H1 (cell line): Measurements from ENCODE around the gene IL16. TPM values are rescaled to one million over a fixed set of nuclear protein-coding genes. Genes with fewer than 3 reads are reported as not detected.

Source experiments
- CTCF ChIA-PET: fragments of 300-600 bp; sonication (Branson Sonifier 250); formaldehyde crosslinking; loops from one replicate; lab custom pipeline; 2021; ENCODE audit not compliant: partially characterized antibody; lab: Charles Lee
- POLR2A ChIA-PET: fragments of 300-600 bp; sonication (Branson Sonifier 250); formaldehyde crosslinking; loops from one replicate; lab custom pipeline; 2021; ENCODE audit warnings: inconsistent platforms; ENCODE audit not compliant: partially characterized antibody; lab: Charles Lee
- DNase-seq, 2 experiments: peaks; one replicate each; pipeline versions ENCODE4 v3.0.0 to v3.0.0-alpha.2; 2010 to 2022; ENCODE audit warnings: low spot score in 2 of 2, low read depth in 1 of 2, mixed read lengths in 1 of 2
- FAIRE-seq: peaks from 2 replicates; lab custom pipeline; 2011; peaks lifted over from hg19 to GRCh38; lab: Jason Lieb, UNC
- H2AFZ ChIP-seq: 2 replicates; pipeline ENCODE4 v1.8.1; 2012; ENCODE audit warnings: low read length, inconsistent platforms
- H2AK5ac ChIP-seq: 2 replicates; pipeline ENCODE4 v1.6.1; 2013; ENCODE audit warnings: low read depth, low read length
- H2BK120ac ChIP-seq: replicated peaks from 2 replicates; pipeline ENCODE3; 2013; ENCODE audit warnings: low read depth, low read length, inconsistent platforms
- H2BK12ac ChIP-seq: 2 replicates; pipeline ENCODE4 v1.6.1; 2013; ENCODE audit warnings: low read depth, low read length
- H2BK15ac ChIP-seq: 2 replicates; pipeline ENCODE4 v1.6.1; 2013; ENCODE audit warnings: low read length
- H2BK20ac ChIP-seq: 2 replicates; pipeline ENCODE4 v1.6.1; 2013; ENCODE audit warnings: low read length
- H2BK5ac ChIP-seq: 2 replicates; pipeline ENCODE4 v1.6.1; 2013; ENCODE audit warnings: low read depth, low read length
- H3K14ac ChIP-seq: 2 replicates; pipeline ENCODE4 v1.6.1; 2013; ENCODE audit warnings: inconsistent platforms; ENCODE audit not compliant: insufficient read length
- H3K18ac ChIP-seq: 2 replicates; pipeline ENCODE4 v1.6.1; 2013; ENCODE audit warnings: low read length; ENCODE audit errors: extremely low read depth
- H3K23ac ChIP-seq: 2 replicates; pipeline ENCODE4 v1.6.1; 2013; ENCODE audit warnings: inconsistent platforms; ENCODE audit not compliant: insufficient read length
- H3K23me2 ChIP-seq: 2 replicates; pipeline ENCODE4 v1.6.1; 2013; ENCODE audit warnings: low read depth, low read length
- H3K27ac ChIP-seq: 2 replicates; pipeline ENCODE4 v1.6.1; 2011; ENCODE audit warnings: low read depth, low read length, inconsistent platforms
- H3K27me3 ChIP-seq, 4 experiments: replicated peaks in 1 of 4; 1 replicate in 1 of 4; 2 replicates in 3 of 4; pipeline versions ENCODE4 v1.6.1 to v1.8.1; 2011 to 2013; ENCODE audit warnings: low read length in 3 of 4, mild to moderate bottlenecking in 3 of 4, inconsistent platforms in 2 of 4, mixed read lengths in 2 of 4, moderate library complexity in 1 of 4; ENCODE audit not compliant: control insufficient read depth in 3 of 4, insufficient read depth in 3 of 4; ENCODE audit errors: extremely low read depth in 1 of 4
- H3K36me3 ChIP-seq, 4 experiments: 2 replicates each; pipeline versions ENCODE4 v1.6.1 to v1.8.1; 2011 to 2013; ENCODE audit warnings: mild to moderate bottlenecking in 4 of 4, low read length in 3 of 4, moderate library complexity in 2 of 4, control low read depth in 1 of 4, inconsistent platforms in 1 of 4; ENCODE audit not compliant: insufficient read depth in 4 of 4, control insufficient read depth in 2 of 4
- H3K4ac ChIP-seq: replicated peaks from 2 replicates; pipeline ENCODE3; 2013; ENCODE audit warnings: low read length, low read depth, mixed read lengths, inconsistent platforms; ENCODE audit not compliant: insufficient read length
- H3K4me1 ChIP-seq, 4 experiments: replicated peaks in 1 of 4; 1 replicate in 1 of 4; 2 replicates in 3 of 4; pipeline versions ENCODE4 v1.6.1 to v1.8.1; 2011 to 2013; ENCODE audit warnings: low read length in 3 of 4, inconsistent platforms in 2 of 4, mixed read lengths in 1 of 4; ENCODE audit not compliant: insufficient read depth in 4 of 4, control insufficient read depth in 3 of 4
- H3K4me2 ChIP-seq, 2 experiments: 2 replicates each; pipeline versions ENCODE4 v1.6.1 to v1.8.1; 2011 to 2013; ENCODE audit warnings: low read depth in 2 of 2, low read length in 2 of 2, control low read depth in 1 of 2, inconsistent platforms in 1 of 2, mild to moderate bottlenecking in 1 of 2; ENCODE audit not compliant: insufficient read depth in 1 of 2
- H3K4me3 ChIP-seq, 4 experiments: fragments of 200-600, 300-600 bp in 1 of 4; sonication (generic), shearing (Covaris generic), sonication (Bioruptor Twin) in 1 of 4; 2 replicates each; pipeline versions ENCODE4 v1.5.1 to v1.8.1; 2011 to 2016; ENCODE audit warnings: low read length in 4 of 4, low read depth in 3 of 4, control low read depth in 2 of 4, inconsistent platforms in 2 of 4, mild to moderate bottlenecking in 2 of 4, mixed read lengths in 1 of 4, moderate library complexity in 1 of 4; ENCODE audit not compliant: insufficient read depth in 2 of 4; ENCODE audit errors: extremely low read depth in 1 of 4
- H3K56ac ChIP-seq: replicated peaks from 2 replicates; pipeline ENCODE3; 2013; ENCODE audit warnings: low read depth, mild to moderate bottlenecking, mixed read lengths, low read length, inconsistent platforms; ENCODE audit not compliant: insufficient read length
- H3K79me1 ChIP-seq: 2 replicates; pipeline ENCODE4 v1.6.1; 2013; ENCODE audit warnings: low read depth, low read length, control low read depth
- H3K79me2 ChIP-seq, 2 experiments: 2 replicates each; pipeline versions ENCODE4 v1.6.1 to v1.8.1; 2012 to 2013; ENCODE audit warnings: low read length in 2 of 2, mild to moderate bottlenecking in 2 of 2, inconsistent platforms in 1 of 2; ENCODE audit not compliant: insufficient read depth in 2 of 2, control insufficient read depth in 1 of 2
- H3K9ac ChIP-seq, 4 experiments: replicated peaks in 1 of 4; 1 replicate in 1 of 4; 2 replicates in 3 of 4; pipeline versions ENCODE4 v1.6.1 to v1.8.1; 2011 to 2013; ENCODE audit warnings: low read depth in 3 of 4, low read length in 3 of 4, control low read depth in 2 of 4, mild to moderate bottlenecking in 2 of 4, moderate library complexity in 2 of 4, inconsistent platforms in 1 of 4; ENCODE audit errors: extremely low read depth in 1 of 4
- H3K9me3 ChIP-seq, 2 experiments: 2 replicates each; pipeline versions ENCODE4 v1.6.1 to v1.8.1; 2012 to 2013; ENCODE audit warnings: mild to moderate bottlenecking in 2 of 2, moderate library complexity in 2 of 2, control low read depth in 1 of 2, inconsistent platforms in 1 of 2, low read depth in 1 of 2, low read length in 1 of 2, mixed read lengths in 1 of 2; ENCODE audit not compliant: insufficient read depth in 2 of 2
- H4K20me1 ChIP-seq, 2 experiments: replicated peaks in 1 of 2; 2 replicates each; pipeline versions ENCODE3 to v1.8.1; 2011 to 2013; ENCODE audit warnings: inconsistent platforms in 2 of 2, low read length in 2 of 2, mild to moderate bottlenecking in 1 of 2; ENCODE audit not compliant: insufficient read depth in 2 of 2, control insufficient read depth in 1 of 2
- H4K5ac ChIP-seq: 2 replicates; pipeline ENCODE4 v1.6.1; 2013; ENCODE audit warnings: low read length, low read depth, mixed read lengths, inconsistent platforms; ENCODE audit not compliant: insufficient read length
- H4K8ac ChIP-seq: 2 replicates; pipeline ENCODE4 v1.8.0; 2013; ENCODE audit warnings: mild to moderate bottlenecking, moderate library complexity, low read length, inconsistent platforms; ENCODE audit not compliant: insufficient read depth; ENCODE audit errors: extremely low read depth
- H4K91ac ChIP-seq: replicated peaks from 2 replicates; pipeline ENCODE3; 2013; ENCODE audit warnings: low read length, mixed read lengths, inconsistent platforms; ENCODE audit not compliant: insufficient read length
- BRCA1 ChIP-seq: IDR thresholded peaks from 2 replicates; pipeline ENCODE4 v1.6.1; 2012; ENCODE audit warnings: low read depth, low read length, improper control_type of control experiment
- CBX5 ChIP-seq: fragments of 300-800, 300-1000 bp; sonication (generic); IDR thresholded peaks from 2 replicates; pipeline ENCODE4 v1.7.1; 2016; ENCODE audit warnings: antibody characterized with exemption, low read length, low read depth
- CBX8 ChIP-seq: fragments of 300-800, 300-1000 bp; sonication (generic); IDR thresholded peaks from 2 replicates; pipeline ENCODE4 v1.7.1; 2016; ENCODE audit warnings: low read depth, low read length, borderline replicate concordance
- CHD1 ChIP-seq: IDR thresholded peaks from 2 replicates; pipeline ENCODE4 v1.6.1; 2012; ENCODE audit warnings: low read depth, low read length, improper control_type of control experiment
- CHD2 ChIP-seq: IDR thresholded peaks from 2 replicates; pipeline ENCODE4 v1.6.1; 2012; ENCODE audit warnings: low read length, improper control_type of control experiment
- EGR1 ChIP-seq: IDR thresholded peaks from 2 replicates; pipeline ENCODE4 v1.6.1; 2011; ENCODE audit warnings: low read depth, low read length, borderline replicate concordance
- EP300 ChIP-seq, 2 experiments: IDR thresholded peaks; 1 replicate in 1 of 2; 2 replicates in 1 of 2; pipeline ENCODE4 v1.6.1; 2011 to 2012; ENCODE audit warnings: low read depth in 2 of 2, low read length in 2 of 2, mild to moderate bottlenecking in 2 of 2, borderline replicate concordance in 1 of 2, inconsistent platforms in 1 of 2, moderate library complexity in 1 of 2
- HDAC6 ChIP-seq: IDR thresholded peaks from one replicate; pipeline ENCODE4 v1.7.1; 2012; ENCODE audit warnings: low read depth, mild to moderate bottlenecking, inconsistent platforms, low read length, moderate library complexity
- KDM5A ChIP-seq: fragments of 200-600 bp; IDR thresholded peaks from 2 replicates; pipeline ENCODE4 v1.7.1; 2012; ENCODE audit warnings: mild to moderate bottlenecking, low read length, inconsistent platforms, mixed read lengths
- POLR2A ChIP-seq, 2 experiments: IDR thresholded peaks; 1 replicate in 1 of 2; 2 replicates in 1 of 2; pipeline ENCODE4 v1.6.1; 2011; ENCODE audit warnings: low read depth in 2 of 2, low read length in 2 of 2, mild to moderate bottlenecking in 2 of 2; ENCODE audit errors: control extremely low read depth in 1 of 2
- RXRA ChIP-seq: IDR thresholded peaks from 2 replicates; pipeline ENCODE4 v1.6.1; 2011; ENCODE audit warnings: low read depth, mild to moderate bottlenecking, low read length, moderate library complexity; ENCODE audit not compliant: insufficient read depth
- SP1 ChIP-seq: IDR thresholded peaks from 2 replicates; pipeline ENCODE4 v1.6.1; 2011; ENCODE audit warnings: low read depth, low read length
- SUZ12 ChIP-seq: fragments of 200-600 bp; sonication (generic); IDR thresholded peaks from 2 replicates; pipeline ENCODE4 v1.6.1; 2012; ENCODE audit warnings: mild to moderate bottlenecking, inconsistent platforms, low read length, moderate library complexity, mixed read lengths
- TAF1 ChIP-seq: IDR thresholded peaks from 2 replicates; pipeline ENCODE4 v1.6.1; 2011; ENCODE audit warnings: mild to moderate bottlenecking, low read depth, low read length
- TAF7 ChIP-seq: optimal IDR thresholded peaks from 2 replicates; pipeline ENCODE3; 2011; ENCODE audit warnings: low read depth, mild to moderate bottlenecking, inconsistent platforms, low read length, moderate library complexity, borderline replicate concordance
- WGBS, 2 experiments: shearing (Covaris generic) in 1 of 2; methylation state at CpG; one replicate each; pipeline versions ENCODE4 v1.1.6 to v1.1.7; 2013 to 2015; ENCODE audit warnings: low lambda C conversion rate in 2 of 2, mixed read lengths in 2 of 2, inconsistent platforms in 1 of 2, low coverage in 1 of 2, missing lambda C conversion rate in 1 of 2; ENCODE audit not compliant: insufficient replicate concordance in 2 of 2, insufficient coverage in 1 of 2, insufficient read length in 1 of 2; ENCODE audit errors: extremely low coverage in 1 of 2, missing lambda C conversion rate in 1 of 2; 5-methylcytosine and 5-hydroxymethylcytosine counted together
- polyA plus RNA-seq, 7 experiments: library from polyadenylated mRNA; depleted of rRNA in 3 of 7; stranded (reverse) in 5 of 7; unstranded in 2 of 7; fragments of >200 nt in 5 of 7; fragments of 200-250 nt in 2 of 7; gene quantifications; 1 replicate in 5 of 7; 2 replicates in 1 of 7; 4 replicates in 1 of 7; pipeline versions ENCODE4 v1.2.1 to v1.2.3, GENCODE V29; 2011 to 2013; ENCODE audit warnings: missing spikeins in 2 of 7, mixed read lengths in 2 of 7
- total RNA-seq: library from RNA; stranded (reverse); fragmentation: NEBNext Ultra II Directional; extraction: Animal tissue kit (Norgen Biotek cat#: 25700); gene quantifications from 2 replicates; pipeline ENCODE4 v1.2.1, GENCODE V29; 2021

The IL16 gene
- total and polyA plus RNA-seq, 2 of the 8 experiments (the other 6 are each of a cell fraction or from before 2014, with no cell fraction given), result 0.03 to 0.09 TPM

GRCh38 chr15:81255315-81255957 is 58.8 kb downstream of the IL16 start:
- no peak for DNase-seq
- Histone ChIP-seq H3K18ac (no peak overlapping the region), H3K23me2 (no peaks in the 10 kb centered on the region), H2BK20ac (no peak overlapping the region), H3K56ac (no peak overlapping the region), H4K5ac (no peak overlapping the region), H2AK5ac (0 out of 2 replicates have a peak overlapping the region, but pooled peaks have one; percentile 42), H3K14ac (no peak overlapping the region), H2AFZ (0 out of 2 replicates have a peak overlapping the region, but pooled peaks have one; percentile 68), H3K9ac (no peak overlapping the region), H2BK5ac (no peak overlapping the region), H4K91ac (no peak overlapping the region), H3K4ac (no peak overlapping the region), H2BK120ac (no peak overlapping the region), H3K27me3 (no peaks in the 10 kb centered on the region), H2BK15ac (no peak overlapping the region), H3K4me3 (no peak overlapping the region), H3K36me3 (no peaks in the 10 kb centered on the region), H3K4me2 (no peak overlapping the region), H3K79me1 (no peaks in the 10 kb centered on the region), H4K8ac (no peak overlapping the region), H3K4me1 (no peaks in the 10 kb centered on the region), H3K9me3 (no peaks in the 10 kb centered on the region), H3K23ac (no peak overlapping the region), H3K79me2 (no peaks in the 10 kb centered on the region), H2BK12ac (no peak overlapping the region), H3K27ac (no peak overlapping the region), H4K20me1 (no peaks in the 10 kb centered on the region)
- ChIA-PET POLR2A (no interaction called here), CTCF (interaction anchor here (0.6 to 12.0 kb wide), 9 partner anchors 12 to 476 kb away, joined by 3 to 84 read pairs (median 3); partner anchors contain the start of gene CEMIP)
- WGBS, 2 experiments, result 90% methylated on average over 5 of the region's 5 CpGs; no CpG with 5 or more reads in 1 of the 2 experiments
- no peak for FAIRE-seq
- TF ChIP-seq CBX8 (no peak), TAF1 (no peak), CHD1 (no peak), BRCA1 (no peak), HDAC6 (no peak), EGR1 (no peak), POLR2A (IDR thresholded peaks at IDR 0.05; ENCODE audit: control extremely low read depth in 1 of 2, low read depth in 2 of 2, low read length in 2 of 2) (no peak), CBX5 (no peak), CHD2 (no peak), TAF7 (no peak), RXRA (no peak), EP300 (IDR thresholded peaks at IDR 0.05; ENCODE audit: borderline replicate concordance in 1 of 2, low read depth in 2 of 2, low read length in 2 of 2) (no peak), SUZ12 (no peak), KDM5A (no peak), SP1 (no peak)
